ENCODE measurements around the gene RSPO1.

The RSPO1 gene

DNA sequence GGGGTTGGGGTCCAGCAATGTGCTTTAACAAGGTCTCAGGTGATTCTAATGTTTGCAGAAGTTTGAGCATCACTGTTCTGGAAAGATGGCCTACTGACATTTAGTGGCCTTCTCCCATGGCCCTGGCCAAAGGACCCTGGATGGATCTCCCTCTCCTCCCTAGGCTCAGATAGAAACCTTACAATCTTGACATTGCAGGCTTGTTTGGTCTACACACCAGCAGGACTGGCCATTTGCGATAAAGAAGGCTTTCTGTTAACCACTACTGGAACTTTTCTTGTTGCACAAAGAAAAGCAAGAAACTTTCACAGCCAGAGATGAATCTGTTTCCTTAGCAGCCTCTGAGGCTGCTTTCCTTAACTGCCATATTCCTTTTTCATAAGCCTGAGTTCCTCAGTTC is 71.7 kb downstream of the RSPO1 start:
- DNase-seq, result no peak

Measured in activated gamma-delta T cell (primary cell).